Measurements from ENCODE around the gene PTPRN2.

The PTPRN2 gene

DNA sequence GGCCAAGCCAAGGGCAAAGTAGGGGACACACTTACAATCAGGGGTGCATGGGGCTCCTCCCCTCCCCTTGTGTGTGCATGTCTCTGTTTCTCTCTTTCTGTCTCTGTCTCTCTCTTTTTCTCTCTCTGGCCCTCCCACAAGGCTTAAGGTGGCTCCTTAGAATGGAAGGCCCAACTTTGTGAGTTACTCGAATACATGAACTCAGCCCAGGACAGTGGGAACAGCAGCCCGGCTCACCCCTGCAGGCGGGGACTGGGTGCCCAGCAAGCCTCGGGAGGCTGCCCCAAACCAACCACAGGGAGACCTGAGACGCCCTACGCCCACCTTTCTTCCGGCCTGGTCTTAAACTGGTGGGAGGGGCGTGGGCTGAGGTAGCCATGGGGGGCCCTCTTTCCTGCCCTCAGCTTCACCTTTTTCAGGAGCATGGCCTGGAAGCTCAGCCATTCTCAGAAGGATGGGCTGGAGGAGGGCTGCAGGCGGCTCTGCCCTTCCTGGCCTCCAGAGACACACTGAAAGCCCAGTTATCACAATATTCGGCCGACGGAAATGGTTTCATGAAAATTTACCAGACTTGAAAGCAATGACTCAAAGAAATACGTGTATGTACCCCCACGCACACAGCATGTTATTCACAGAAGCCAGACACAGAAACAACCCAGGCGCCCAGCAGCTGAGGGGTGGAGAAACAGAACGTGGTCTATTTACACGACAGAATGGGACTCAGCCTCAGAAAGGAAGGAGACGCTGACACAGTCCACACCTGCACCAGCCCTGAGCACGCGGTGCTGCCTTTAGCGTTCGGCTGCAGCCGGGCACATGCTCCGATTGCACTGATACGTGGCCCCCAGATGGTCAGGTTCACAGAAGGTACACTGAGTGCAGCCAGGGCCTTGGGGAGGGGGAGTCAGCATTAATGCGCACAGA is 229.5 kb downstream of the PTPRN2 start:
- Histone ChIP-seq H3K4me3 (ENCODE audit: low read depth, low read length) (no peak overlapping the region), H3K9ac (no peak overlapping the region), H3K4me2 (ENCODE audit: low read length) (no peak overlapping the region), H3K27me3 (ENCODE audit: control insufficient read depth, insufficient read depth, low read length) (no peaks in the 10 kb centered on the region), H3K79me2 (no peaks in the 10 kb centered on the region), H3K36me3 (ENCODE audit: control insufficient read depth, insufficient read depth, low read length) (no peaks in the 10 kb centered on the region), H3K9me3 (ENCODE audit: control insufficient read depth, low read length) (no peaks in the 10 kb centered on the region), H3K4me1 (no peaks in the 10 kb centered on the region), H2AFZ (no peak overlapping the region), H3K27ac (no peak overlapping the region)
- TF ChIP-seq, protein P1, sequence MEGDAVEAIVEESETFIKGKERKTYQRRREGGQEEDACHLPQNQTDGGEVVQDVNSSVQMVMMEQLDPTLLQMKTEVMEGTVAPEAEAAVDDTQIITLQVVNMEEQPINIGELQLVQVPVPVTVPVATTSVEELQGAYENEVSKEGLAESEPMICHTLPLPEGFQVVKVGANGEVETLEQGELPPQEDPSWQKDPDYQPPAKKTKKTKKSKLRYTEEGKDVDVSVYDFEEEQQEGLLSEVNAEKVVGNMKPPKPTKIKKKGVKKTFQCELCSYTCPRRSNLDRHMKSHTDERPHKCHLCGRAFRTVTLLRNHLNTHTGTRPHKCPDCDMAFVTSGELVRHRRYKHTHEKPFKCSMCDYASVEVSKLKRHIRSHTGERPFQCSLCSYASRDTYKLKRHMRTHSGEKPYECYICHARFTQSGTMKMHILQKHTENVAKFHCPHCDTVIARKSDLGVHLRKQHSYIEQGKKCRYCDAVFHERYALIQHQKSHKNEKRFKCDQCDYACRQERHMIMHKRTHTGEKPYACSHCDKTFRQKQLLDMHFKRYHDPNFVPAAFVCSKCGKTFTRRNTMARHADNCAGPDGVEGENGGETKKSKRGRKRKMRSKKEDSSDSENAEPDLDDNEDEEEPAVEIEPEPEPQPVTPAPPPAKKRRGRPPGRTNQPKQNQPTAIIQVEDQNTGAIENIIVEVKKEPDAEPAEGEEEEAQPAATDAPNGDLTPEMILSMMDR (IDR thresholded peaks at IDR 0.05), result no peak

DNA sequence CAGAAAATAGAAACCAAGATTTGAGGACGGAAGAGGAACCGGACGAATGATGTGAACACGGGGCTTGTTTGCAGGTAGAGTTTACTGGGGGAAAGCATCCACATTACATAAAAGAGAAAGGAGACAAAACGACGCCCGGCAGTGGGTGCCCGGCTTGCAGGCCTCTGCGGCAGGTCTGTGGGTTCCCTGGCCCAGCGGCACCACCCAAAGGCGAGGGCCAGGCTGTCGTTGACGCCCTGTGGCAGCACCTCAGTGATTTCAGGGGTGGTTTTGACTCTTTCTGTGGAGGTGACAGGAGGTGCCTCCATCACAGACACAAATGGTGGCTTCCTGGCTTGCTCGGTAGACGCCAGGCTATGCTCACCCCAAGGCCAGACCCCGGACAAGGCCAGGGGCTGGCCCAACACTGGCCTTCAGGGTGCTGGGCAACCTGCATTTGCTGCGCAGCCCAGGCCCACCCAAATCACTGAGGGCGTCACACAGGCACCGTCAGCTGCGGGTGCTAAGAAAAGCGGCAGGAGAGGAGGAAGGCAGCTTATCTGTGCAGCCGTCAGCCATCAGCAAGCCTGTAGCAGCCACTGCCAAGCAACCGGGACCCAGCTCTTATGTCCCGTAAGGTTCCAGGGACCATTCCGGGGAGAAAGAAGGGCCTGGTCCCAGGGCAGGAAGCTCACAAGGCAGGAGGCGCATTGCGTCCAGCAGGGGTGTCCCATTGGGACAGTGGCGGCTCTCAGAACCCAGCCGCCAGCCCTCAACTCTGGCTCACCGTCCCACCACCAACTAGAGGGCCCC is 230.3 kb downstream of the PTPRN2 start:
- H3K27ac ChIP-seq, result no peak overlapping the region
- no peaks in the 10 kb centered on the region for H3K9me3 ChIP-seq (ENCODE audit: control insufficient read depth, low read length)
- H2AFZ ChIP-seq, result no peak overlapping the region
- no peak overlapping the region for H3K4me2 ChIP-seq (ENCODE audit: low read length)
- TF ChIP-seq, protein P1 (IDR thresholded peaks at IDR 0.05), result no peak
- no peaks in the 10 kb centered on the region for H3K4me1 ChIP-seq
- H3K4me3 ChIP-seq (ENCODE audit: low read depth, low read length), result no peak overlapping the region
- no peaks in the 10 kb centered on the region for H3K36me3 ChIP-seq (ENCODE audit: control insufficient read depth, insufficient read depth, low read length)
- no peak overlapping the region for H3K9ac ChIP-seq
- no peaks in the 10 kb centered on the region for H3K79me2 ChIP-seq
- no peaks in the 10 kb centered on the region for H3K27me3 ChIP-seq (ENCODE audit: control insufficient read depth, insufficient read depth, low read length)

DNA sequence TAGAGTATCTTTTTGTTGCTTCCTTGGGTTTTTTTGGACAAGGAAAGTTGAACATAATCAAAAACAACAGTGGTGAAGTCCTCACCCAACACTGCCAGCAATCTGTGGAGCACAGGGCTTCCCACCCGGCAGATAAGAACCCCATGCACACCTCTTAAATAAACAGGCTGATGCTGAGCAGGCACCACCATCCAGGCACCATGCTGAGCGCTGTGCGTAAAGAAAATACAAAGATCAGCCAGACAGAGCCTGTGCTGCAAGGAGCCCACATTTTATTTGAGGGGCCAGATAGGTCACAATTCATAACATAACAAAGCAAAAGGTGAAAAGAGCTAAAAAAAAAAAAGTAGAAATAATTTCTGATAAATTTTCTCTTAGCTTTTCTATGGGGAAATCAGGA is 231.2 kb downstream of the PTPRN2 start:
- Histone ChIP-seq H3K9me3 (ENCODE audit: control insufficient read depth, low read length) (no peaks in the 10 kb centered on the region), H3K27ac (no peak overlapping the region), H3K4me1 (no peaks in the 10 kb centered on the region), H3K9ac (no peak overlapping the region), H3K4me3 (ENCODE audit: low read depth, low read length) (no peak overlapping the region), H3K4me2 (ENCODE audit: low read length) (no peak overlapping the region), H3K36me3 (ENCODE audit: control insufficient read depth, insufficient read depth, low read length) (no peaks in the 10 kb centered on the region), H3K79me2 (no peaks in the 10 kb centered on the region), H2AFZ (no peak overlapping the region), H3K27me3 (ENCODE audit: control insufficient read depth, insufficient read depth, low read length) (no peaks in the 10 kb centered on the region)
- TF ChIP-seq, protein P1 (IDR thresholded peaks at IDR 0.05), result no peak

DNA sequence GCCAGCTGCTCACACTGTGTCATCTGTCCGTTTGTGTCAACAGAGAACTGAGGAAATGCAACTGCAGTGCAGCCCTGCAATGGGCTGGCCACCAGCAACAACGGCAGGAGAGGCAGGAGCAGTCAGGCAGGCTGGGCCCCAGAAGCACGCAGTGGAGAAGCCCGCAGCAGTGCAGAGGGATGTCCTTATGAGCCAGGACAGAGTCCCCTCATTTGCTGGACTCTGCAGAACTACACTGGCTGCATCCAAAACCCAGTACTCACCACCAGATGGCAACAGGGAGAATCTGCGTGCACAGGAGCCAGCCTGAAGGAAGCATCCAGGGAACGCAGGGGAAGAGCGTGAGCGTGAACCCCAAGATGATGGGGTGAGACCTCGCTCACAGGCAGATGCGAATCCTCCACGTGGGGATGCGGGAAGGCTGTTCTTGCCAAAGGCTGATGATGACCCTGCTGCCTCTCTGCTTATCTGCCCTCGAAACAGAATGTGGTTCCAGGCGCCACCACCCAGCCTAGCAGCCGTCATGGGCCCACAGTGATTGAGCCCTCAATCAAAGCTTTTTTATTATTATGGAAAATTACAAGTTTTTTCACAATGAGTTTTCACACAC is 232.1 kb downstream of the PTPRN2 start:
- H3K9ac ChIP-seq, result no peak overlapping the region
- H3K9me3 ChIP-seq (ENCODE audit: control insufficient read depth, low read length), result no peaks in the 10 kb centered on the region

More for the DNA sequence above, 232.1 kb downstream of the PTPRN2 start:
- no peaks in the 10 kb centered on the region for H3K79me2 ChIP-seq
- TF ChIP-seq, protein P1 (IDR thresholded peaks at IDR 0.05), result no peak
- H3K4me2 ChIP-seq (ENCODE audit: low read length), result no peak overlapping the region
- no peak overlapping the region for H3K27ac ChIP-seq
- H3K4me3 ChIP-seq (ENCODE audit: low read depth, low read length), result no peak overlapping the region
- no peaks in the 10 kb centered on the region for H3K27me3 ChIP-seq (ENCODE audit: control insufficient read depth, insufficient read depth, low read length)
- H2AFZ ChIP-seq, result no peak overlapping the region
- no peaks in the 10 kb centered on the region for H3K4me1 ChIP-seq
- no peaks in the 10 kb centered on the region for H3K36me3 ChIP-seq (ENCODE audit: control insufficient read depth, insufficient read depth, low read length)

All from parathyroid adenoma (tissue), 2 donors.